Sigmoid colon (tissue), 7 donors: ENCODE data around the gene GP5. TPM values are rescaled to one million over a fixed set of nuclear protein-coding genes. Genes with fewer than 3 reads are reported as not detected.

Experiments
- DNase-seq: peaks from one replicate; pipeline ENCODE4 v3.0.0-alpha.2; 2019
- H3K27ac ChIP-seq, 4 donors: fragments of 200-600 bp; sonication (generic); one replicate each; pipeline ENCODE4 v1.5.1; 2016 to 2019; ENCODE audit warnings: mild to moderate bottlenecking in 1 of 4
- H3K27me3 ChIP-seq, 3 donors: fragments of 200-600 bp; sonication (generic); one replicate each; pipeline ENCODE4 v1.5.1; 2019; ENCODE audit warnings: mild to moderate bottlenecking in 1 of 3
- H3K36me3 ChIP-seq, 4 donors: fragments of 200-600 bp; sonication (generic); one replicate each; pipeline ENCODE4 v1.5.1; 2016 to 2019
- H3K4me1 ChIP-seq, 4 donors: fragments of 200-600 bp; sonication (generic); one replicate each; pipeline ENCODE4 v1.5.1; 2017 to 2019
- H3K4me3 ChIP-seq, 4 donors: fragments of 200-600 bp; sonication (generic); one replicate each; pipeline ENCODE4 v1.5.1; 2017 to 2019; ENCODE audit warnings: mild to moderate bottlenecking in 2 of 4, moderate library complexity in 1 of 4
- H3K9me3 ChIP-seq, 4 donors: fragments of 200-600 bp in 3 of 4; sonication (generic) in 3 of 4; one replicate each; pipeline versions ENCODE4 v1.5.1 to v1.6.1; 2013 to 2019
- EP300 ChIP-seq, 4 donors: sonication (generic); formaldehyde crosslinking; IDR thresholded peaks; one replicate each; pipeline ENCODE4 v1.6.1; 2017; ENCODE audit warnings: antibody characterized with exemption in 4 of 4
- POLR2A ChIP-seq, 2 donors: fragments of 450-650 bp; IDR thresholded peaks; one replicate each; pipeline ENCODE4 v1.6.1; 2016; ENCODE audit warnings: antibody characterized with exemption in 2 of 2, mild to moderate bottlenecking in 2 of 2, moderate library complexity in 2 of 2
- POLR2AphosphoS5 ChIP-seq, 4 donors: sonication (generic); formaldehyde crosslinking; IDR thresholded peaks; one replicate each; pipeline ENCODE4 v1.6.1; 2017; ENCODE audit warnings: antibody characterized with exemption in 4 of 4
- WGBS, 2 donors: extraction: QIAGEN DNeasy Blood & Tissue Kit; methylation state at CpG; one replicate each; pipeline ENCODE4 v1.1.7; 2013; 5-methylcytosine and 5-hydroxymethylcytosine counted together
- intact Hi-C: fragments of 100-400 bp; cut with DNase I; formaldehyde crosslinking; loops from one replicate; pipeline ENCODE4 v1.15.1; 2023
- polyA plus RNA-seq, 3 donors: library from polyadenylated mRNA; stranded (reverse); fragments of 200-250 nt; gene quantifications; one replicate each; pipeline ENCODE4 v1.2.3, GENCODE V29; 2013
- total RNA-seq, 4 donors: library from RNA; depleted of rRNA; stranded (reverse); fragments of >200 nt; gene quantifications; one replicate each; pipeline ENCODE4 v1.1.0, GENCODE V29; 2016
- TF ChIP-seq, protein P1 (sequence below), 4 experiments: fragments of 450-650 bp in 3 of 4; fragments of 200-600 bp in 1 of 4; IDR thresholded peaks; one replicate each; pipeline ENCODE4 v1.5.1; 2016 to 2019; ENCODE audit warnings: antibody characterized with exemption in 4 of 4, mild to moderate bottlenecking in 3 of 4, moderate library complexity in 2 of 4
- donor health status: healthy with polysubstance abuse.
- donor health status: Bipolar disorder and iron deficiency.
- donor health status: healthy.

The GP5 gene
- total and polyA plus RNA-seq, 7 donors, result 0.14 to 0.69 TPM; not detected in 5

DNA sequence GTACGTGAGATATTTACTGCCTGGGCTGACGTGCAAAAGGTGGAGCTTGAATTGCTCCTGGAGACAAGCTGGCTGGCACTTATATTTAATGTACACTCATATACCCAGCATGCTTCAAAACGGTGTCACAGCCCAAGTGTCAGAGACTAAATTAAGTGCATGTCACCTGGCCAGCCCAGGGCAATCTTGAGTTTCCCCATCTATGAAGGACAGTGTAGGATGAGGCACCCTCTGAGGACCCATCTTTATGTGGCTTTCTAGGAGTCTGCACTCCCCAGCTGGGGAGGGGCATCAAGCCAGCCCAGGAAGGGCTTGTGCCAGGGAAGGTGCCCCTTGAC lies 34.8 kb downstream of the GP5 start:
- intact Hi-C loops, result no loop called here
- Histone ChIP-seq H3K4me3 (no peak overlapping the region), H3K9me3 (no peaks in the 10 kb centered on the region), H3K4me1 (peaks cover 0 to 13% (median 6%) of the 10 kb centered on the region in 4 donors), H3K36me3 (no peaks in the 10 kb centered on the region), H3K27me3 (peaks cover 0 to 18% (median 0%) of the 10 kb centered on the region in 3 donors), H3K27ac (no peak overlapping the region)
- TF ChIP-seq EP300 (IDR thresholded peaks at IDR 0.05), result no peak
- TF ChIP-seq POLR2A (IDR thresholded peaks at IDR 0.05), result no peak
- TF ChIP-seq POLR2AphosphoS5 (IDR thresholded peaks at IDR 0.05), result no peak
- TF ChIP-seq, protein P1, sequence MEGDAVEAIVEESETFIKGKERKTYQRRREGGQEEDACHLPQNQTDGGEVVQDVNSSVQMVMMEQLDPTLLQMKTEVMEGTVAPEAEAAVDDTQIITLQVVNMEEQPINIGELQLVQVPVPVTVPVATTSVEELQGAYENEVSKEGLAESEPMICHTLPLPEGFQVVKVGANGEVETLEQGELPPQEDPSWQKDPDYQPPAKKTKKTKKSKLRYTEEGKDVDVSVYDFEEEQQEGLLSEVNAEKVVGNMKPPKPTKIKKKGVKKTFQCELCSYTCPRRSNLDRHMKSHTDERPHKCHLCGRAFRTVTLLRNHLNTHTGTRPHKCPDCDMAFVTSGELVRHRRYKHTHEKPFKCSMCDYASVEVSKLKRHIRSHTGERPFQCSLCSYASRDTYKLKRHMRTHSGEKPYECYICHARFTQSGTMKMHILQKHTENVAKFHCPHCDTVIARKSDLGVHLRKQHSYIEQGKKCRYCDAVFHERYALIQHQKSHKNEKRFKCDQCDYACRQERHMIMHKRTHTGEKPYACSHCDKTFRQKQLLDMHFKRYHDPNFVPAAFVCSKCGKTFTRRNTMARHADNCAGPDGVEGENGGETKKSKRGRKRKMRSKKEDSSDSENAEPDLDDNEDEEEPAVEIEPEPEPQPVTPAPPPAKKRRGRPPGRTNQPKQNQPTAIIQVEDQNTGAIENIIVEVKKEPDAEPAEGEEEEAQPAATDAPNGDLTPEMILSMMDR (IDR thresholded peaks at IDR 0.05), result no peak
- DNase-seq, result no peak
- WGBS, 2 donors, result 21 to 66% methylated on average over 3 of the region's 3 CpGs

GRCh38 chr3:194360568-194360967 lies 38.5 kb downstream of the GP5 start:
- Histone ChIP-seq H3K4me3 (no peak overlapping the region), H3K27ac (no peak overlapping the region), H3K4me1 (peaks cover 0 to 12% (median 6%) of the 10 kb centered on the region in 4 donors), H3K36me3 (no peaks in the 10 kb centered on the region), H3K9me3 (no peaks in the 10 kb centered on the region), H3K27me3 (no peaks in the 10 kb centered on the region)
- WGBS, 2 donors, result 89 to 91% methylated on average over 18 of the region's 18 CpGs
- no peak for TF ChIP-seq EP300 (IDR thresholded peaks at IDR 0.05)
- no peak for TF ChIP-seq POLR2AphosphoS5 (IDR thresholded peaks at IDR 0.05)
- TF ChIP-seq POLR2A (IDR thresholded peaks at IDR 0.05), result no peak
- TF ChIP-seq, protein P1 (IDR thresholded peaks at IDR 0.05), result no peak
- DNase-seq, result no peak
- intact Hi-C loops, result no loop called here

DNA sequence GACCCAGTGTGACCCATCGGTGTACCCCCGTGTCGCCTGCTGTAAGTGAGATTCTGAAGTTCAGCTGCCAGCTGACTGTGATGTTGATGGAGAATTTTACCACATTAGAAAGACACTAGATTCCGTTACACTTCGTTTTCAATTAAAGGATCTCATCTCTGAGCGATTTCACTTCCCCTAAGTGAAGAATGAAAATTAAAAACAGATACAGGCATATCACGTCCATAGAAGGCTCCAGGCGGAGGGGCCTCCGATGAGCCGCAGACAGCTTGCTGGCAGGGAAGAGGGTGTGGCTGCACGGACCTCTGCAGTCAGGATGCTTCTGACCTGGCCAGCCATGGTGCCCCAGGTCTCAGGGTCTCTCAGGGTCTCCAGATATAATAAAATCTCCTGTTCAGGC lies 41.4 kb downstream of the GP5 start:
- TF ChIP-seq POLR2A (IDR thresholded peaks at IDR 0.05) (no peak), EP300 (IDR thresholded peaks at IDR 0.05) (no peak), POLR2AphosphoS5 (IDR thresholded peaks at IDR 0.05) (no peak)
- TF ChIP-seq, protein P1 (IDR thresholded peaks at IDR 0.05), result no peak
- Histone ChIP-seq H3K4me1 (no peaks in the 10 kb centered on the region), H3K9me3 (no peaks in the 10 kb centered on the region), H3K4me3 (no peak overlapping the region), H3K27ac (no peak overlapping the region), H3K36me3 (no peaks in the 10 kb centered on the region), H3K27me3 (no peaks in the 10 kb centered on the region)
- intact Hi-C loops, result no loop called here
- no peak for DNase-seq
- 90% methylated on average over 11 of the region's 11 CpGs for WGBS, 2 donors

DNA sequence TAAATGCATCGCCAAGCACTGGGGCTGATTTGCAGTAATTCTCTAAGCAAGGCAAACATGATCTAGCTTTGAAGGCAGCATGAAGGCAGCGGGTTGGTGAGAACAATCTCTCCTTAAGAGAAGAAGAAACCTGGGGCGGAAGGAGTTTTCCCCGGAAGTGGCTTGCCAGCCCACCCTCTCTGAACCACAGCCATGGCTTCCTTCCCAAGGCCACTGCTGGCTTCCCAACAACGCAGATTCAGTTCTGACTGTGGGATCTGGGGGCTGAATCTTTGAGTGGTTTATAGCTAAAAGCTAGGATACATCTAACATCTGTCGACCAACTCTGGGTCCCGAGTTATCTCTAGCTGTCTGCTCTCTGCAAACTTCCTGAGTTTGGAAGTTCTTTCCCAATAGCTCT lies 43.7 kb downstream of the GP5 start:
- 77 to 86% methylated on average over 7 of the region's 7 CpGs for WGBS, 2 donors
- no peaks in the 10 kb centered on the region for H3K36me3 ChIP-seq
- no peaks in the 10 kb centered on the region for H3K4me1 ChIP-seq
- DNase-seq, result no peak
- H3K27me3 ChIP-seq, result no peaks in the 10 kb centered on the region
- H3K4me3 ChIP-seq, result no peak overlapping the region
- no peaks in the 10 kb centered on the region for H3K9me3 ChIP-seq
- intact Hi-C loops, result no loop called here
- no peak overlapping the region for H3K27ac ChIP-seq
- TF ChIP-seq, protein P1 (IDR thresholded peaks at IDR 0.05), result no peak
- TF ChIP-seq POLR2AphosphoS5 (IDR thresholded peaks at IDR 0.05) (no peak), POLR2A (IDR thresholded peaks at IDR 0.05) (no peak), EP300 (IDR thresholded peaks at IDR 0.05) (no peak)

- no peaks in the 10 kb centered on the region for H3K27me3 ChIP-seq
- no peaks in the 10 kb centered on the region for H3K9me3 ChIP-seq
- 36 to 65% methylated on average over 2 of the region's 2 CpGs for WGBS, 2 donors
- intact Hi-C loops, result no loop called here
- H3K4me1 ChIP-seq, result no peaks in the 10 kb centered on the region
- H3K36me3 ChIP-seq, result no peaks in the 10 kb centered on the region
- no peak overlapping the region for H3K4me3 ChIP-seq
- DNase-seq, result no peak
- no peak overlapping the region for H3K27ac ChIP-seq
- TF ChIP-seq EP300 (IDR thresholded peaks at IDR 0.05), result no peak
- no peak for TF ChIP-seq POLR2AphosphoS5 (IDR thresholded peaks at IDR 0.05)
- no peak for TF ChIP-seq POLR2A (IDR thresholded peaks at IDR 0.05)
- TF ChIP-seq, protein P1 (IDR thresholded peaks at IDR 0.05), result no peak
Measured at GRCh38 chr3:194354315-194354714, 44.8 kb downstream of the GP5 start.
